Measurements from ENCODE around the gene PSPN. TPM values are rescaled to one million over a fixed set of nuclear protein-coding genes. Genes with fewer than 3 reads are reported as not detected.
"Not testable (repeated sequence)": the region's sequence is repeated elsewhere in the genome, so short reads cannot be mapped to it uniquely, and the experiment has no call there.

PSPN gene
- total and polyA plus RNA-seq, 9 donors, result 0.72 to 2.8 (median 1.5) TPM

- WGBS, 3 donors, result 77 to 84% (median 78%) methylated on average over 5 of the region's 5 CpGs
- H3K27me3 ChIP-seq, result no peaks in the 10 kb centered on the region
- H3K4me1 ChIP-seq (ENCODE audit: insufficient read depth), result no peaks in the 10 kb centered on the region
- H3K4me3 ChIP-seq, result no peak overlapping the region
- TF ChIP-seq POLR2A (IDR thresholded peaks at IDR 0.05), result no peak
- TF ChIP-seq EP300 (IDR thresholded peaks at IDR 0.05), result no peak
- no peak for TF ChIP-seq CTCF (IDR thresholded peaks at IDR 0.05)
- H3K27ac ChIP-seq, result no peak overlapping the region
- intact Hi-C loops (cut with DNase I), result no loop called here
- DNase-seq, result no peak
- H3K9me3 ChIP-seq, result no peaks in the 10 kb centered on the region
- H3K36me3 ChIP-seq, result no peaks in the 10 kb centered on the region
Measured at GRCh38 chr19:6406401-6406800, 30.7 kb upstream of the PSPN start.

GRCh38 chr19:6402837-6403608 is 27.3 kb upstream of the PSPN start:
- no peaks in the 10 kb centered on the region for H3K27me3 ChIP-seq
- DNase-seq, result no peak
- no peaks in the 10 kb centered on the region for H3K36me3 ChIP-seq
- intact Hi-C loops (cut with DNase I), result no loop called here
- no peaks in the 10 kb centered on the region for H3K4me1 ChIP-seq (ENCODE audit: insufficient read depth)
- 32 to 37% (median 36%) methylated on average over 22 of the region's 22 CpGs for WGBS, 3 donors
- H3K4me3 ChIP-seq, result no peak overlapping the region
- no peak for TF ChIP-seq POLR2A (IDR thresholded peaks at IDR 0.05)
- no peak for TF ChIP-seq CTCF (IDR thresholded peaks at IDR 0.05)
- H3K9me3 ChIP-seq, result no peaks in the 10 kb centered on the region
- H3K27ac ChIP-seq, result no peak overlapping the region

- WGBS, 3 donors, result 90 to 94% (median 93%) methylated on average over 10 of the region's 10 CpGs
- Histone ChIP-seq H3K4me3 (no peak overlapping the region), H3K9me3 (no peaks in the 10 kb centered on the region), H3K4me1 (ENCODE audit: insufficient read depth) (no peaks in the 10 kb centered on the region), H3K36me3 (no peaks in the 10 kb centered on the region), H3K27ac (no peak overlapping the region), H3K27me3 (no peaks in the 10 kb centered on the region)
- TF ChIP-seq CTCF (IDR thresholded peaks at IDR 0.05) (no peak), POLR2A (IDR thresholded peaks at IDR 0.05) (no peak), EP300 (IDR thresholded peaks at IDR 0.05) (no peak)
- DNase-seq, result no peak
- intact Hi-C loops (cut with DNase I), result no loop called here
Measured at GRCh38 chr19:6402058-6402457, 26.3 kb upstream of the PSPN start.

DNA sequence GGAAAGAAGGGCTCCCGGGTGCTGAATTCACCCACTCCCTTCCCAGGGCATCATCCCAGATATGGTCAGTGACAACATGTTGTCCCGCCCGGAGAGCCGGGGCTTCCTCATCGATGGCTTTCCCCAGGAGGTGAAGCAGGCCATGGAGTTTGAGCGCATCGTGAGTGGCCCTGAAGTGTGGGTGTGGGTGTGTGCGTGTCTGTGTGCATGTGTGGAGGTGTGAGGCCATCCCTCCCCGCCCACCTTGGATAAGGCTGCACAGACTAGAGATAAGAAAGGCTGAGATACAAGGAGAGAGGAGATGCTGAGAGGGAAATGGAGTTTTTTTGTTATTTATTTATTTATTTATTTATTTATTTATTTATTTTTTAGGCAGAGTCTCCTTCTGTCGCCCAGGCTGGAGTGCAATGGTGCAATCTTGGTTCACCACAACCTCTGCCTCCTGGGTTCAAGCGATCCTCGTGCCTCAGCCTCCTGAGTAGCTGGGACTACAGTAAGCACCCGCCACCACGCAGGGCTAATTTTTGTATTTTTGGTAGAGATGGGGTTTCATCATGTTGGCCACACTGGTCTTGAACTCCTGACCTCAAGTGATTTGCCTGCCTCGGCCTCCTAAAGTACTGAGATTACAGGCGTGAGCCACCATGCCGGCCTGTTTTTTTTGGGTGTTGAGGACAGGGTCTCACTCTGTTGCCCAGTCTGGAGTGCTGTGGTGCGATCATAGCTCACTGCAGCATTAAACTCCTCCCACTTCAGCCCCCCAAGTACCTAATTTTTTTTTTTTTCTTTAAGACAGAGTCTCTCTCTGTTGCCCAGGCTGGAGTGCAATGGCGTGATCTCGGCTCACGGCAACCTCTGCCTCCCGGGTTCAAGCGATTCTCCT is 24.6 kb upstream of the PSPN start:
- H3K4me3 ChIP-seq; intact Hi-C loops (cut with DNase I); H3K27ac ChIP-seq; H3K4me1 ChIP-seq (ENCODE audit: insufficient read depth); H3K9me3 ChIP-seq; H3K36me3 ChIP-seq; DNase-seq; H3K27me3 ChIP-seq: not testable (repeated sequence)
- 85 to 89% (median 87%) methylated on average over 23 of the region's 23 CpGs for WGBS, 3 donors

GRCh38 chr19:6396305-6396704 is 20.6 kb upstream of the PSPN start:
- no peaks in the 10 kb centered on the region for H3K9me3 ChIP-seq
- DNase-seq, result no peak
- TF ChIP-seq CTCF (IDR thresholded peaks at IDR 0.05), result no peak
- no peak for TF ChIP-seq EP300 (IDR thresholded peaks at IDR 0.05)
- no peak for TF ChIP-seq POLR2A (IDR thresholded peaks at IDR 0.05)
- H3K36me3 ChIP-seq, result no peaks in the 10 kb centered on the region
- H3K27me3 ChIP-seq, result no peaks in the 10 kb centered on the region
- no peak overlapping the region for H3K27ac ChIP-seq
- intact Hi-C loops (cut with DNase I), result no loop called here
- H3K4me1 ChIP-seq (ENCODE audit: insufficient read depth), result peaks cover 4% of the 10 kb centered on the region
- WGBS, 3 donors, result 91 to 95% (median 94%) methylated on average over 12 of the region's 12 CpGs
- no peak overlapping the region for H3K4me3 ChIP-seq
